ENCODE results near the gene BROX.
A peak's percentile ranks its signal among the peaks of the same experiment; 100 is the strongest.

The BROX gene

DNA sequence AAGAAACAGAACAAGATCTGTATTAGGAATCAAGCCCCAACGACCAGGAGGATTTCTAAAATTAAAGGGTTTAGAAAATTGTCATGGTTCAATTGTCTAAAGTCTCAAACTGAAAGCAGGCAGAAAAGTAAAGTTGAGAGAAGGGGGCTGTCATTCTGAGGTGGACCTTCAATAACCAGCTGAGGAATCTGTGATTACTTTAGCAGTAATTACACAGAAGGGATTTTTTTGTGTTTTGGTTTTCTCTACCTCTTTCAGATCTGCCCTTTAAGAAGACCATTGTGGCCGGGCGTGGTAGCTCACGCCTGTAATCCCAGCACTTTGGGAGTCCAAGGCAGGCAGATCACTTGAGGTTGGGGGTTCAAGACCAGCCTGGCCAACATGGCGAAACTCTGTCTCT lies 17.4 kb upstream of the BROX start:
- H3K27ac ChIP-seq = peak overlapping the region; percentile 95
- TF ChIP-seq, protein P1, sequence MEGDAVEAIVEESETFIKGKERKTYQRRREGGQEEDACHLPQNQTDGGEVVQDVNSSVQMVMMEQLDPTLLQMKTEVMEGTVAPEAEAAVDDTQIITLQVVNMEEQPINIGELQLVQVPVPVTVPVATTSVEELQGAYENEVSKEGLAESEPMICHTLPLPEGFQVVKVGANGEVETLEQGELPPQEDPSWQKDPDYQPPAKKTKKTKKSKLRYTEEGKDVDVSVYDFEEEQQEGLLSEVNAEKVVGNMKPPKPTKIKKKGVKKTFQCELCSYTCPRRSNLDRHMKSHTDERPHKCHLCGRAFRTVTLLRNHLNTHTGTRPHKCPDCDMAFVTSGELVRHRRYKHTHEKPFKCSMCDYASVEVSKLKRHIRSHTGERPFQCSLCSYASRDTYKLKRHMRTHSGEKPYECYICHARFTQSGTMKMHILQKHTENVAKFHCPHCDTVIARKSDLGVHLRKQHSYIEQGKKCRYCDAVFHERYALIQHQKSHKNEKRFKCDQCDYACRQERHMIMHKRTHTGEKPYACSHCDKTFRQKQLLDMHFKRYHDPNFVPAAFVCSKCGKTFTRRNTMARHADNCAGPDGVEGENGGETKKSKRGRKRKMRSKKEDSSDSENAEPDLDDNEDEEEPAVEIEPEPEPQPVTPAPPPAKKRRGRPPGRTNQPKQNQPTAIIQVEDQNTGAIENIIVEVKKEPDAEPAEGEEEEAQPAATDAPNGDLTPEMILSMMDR (conservative IDR thresholded peaks at IDR 0.05) = no peak

- TF ChIP-seq, protein P1 (conservative IDR thresholded peaks at IDR 0.05) = no peak
- peak overlapping the region; percentile 95 for H3K27ac ChIP-seq
Measured at GRCh38 chr1:222696741-222697140, 15.6 kb upstream of the BROX start.

GRCh38 chr1:222697203-222697602 lies 15.2 kb upstream of the BROX start:
- H3K27ac ChIP-seq = no peak overlapping the region
- TF ChIP-seq, protein P1 (conservative IDR thresholded peaks at IDR 0.05) = no peak

DNA sequence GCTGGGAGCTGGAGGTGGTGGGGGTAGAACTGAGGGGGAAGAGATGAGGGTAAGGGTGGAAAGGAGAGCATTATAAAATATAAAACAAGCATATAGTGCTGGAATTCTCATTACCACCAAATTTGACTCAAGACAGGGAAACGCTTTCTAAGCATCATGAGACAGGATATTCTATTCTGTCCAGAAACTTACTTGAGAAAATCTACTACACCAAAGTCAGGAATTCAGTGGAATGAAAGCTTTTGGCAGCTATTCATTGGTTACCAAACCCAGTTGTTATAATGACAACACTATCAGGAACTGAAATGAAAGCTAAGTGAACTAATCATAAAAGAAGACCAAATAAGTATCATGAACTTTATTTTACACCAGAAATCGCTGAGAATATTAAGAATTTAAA lies 14.5 kb upstream of the BROX start:
- peak overlapping the region; percentile 25 for H3K27ac ChIP-seq
- TF ChIP-seq, protein P1 (conservative IDR thresholded peaks at IDR 0.05) = no peak

DNA sequence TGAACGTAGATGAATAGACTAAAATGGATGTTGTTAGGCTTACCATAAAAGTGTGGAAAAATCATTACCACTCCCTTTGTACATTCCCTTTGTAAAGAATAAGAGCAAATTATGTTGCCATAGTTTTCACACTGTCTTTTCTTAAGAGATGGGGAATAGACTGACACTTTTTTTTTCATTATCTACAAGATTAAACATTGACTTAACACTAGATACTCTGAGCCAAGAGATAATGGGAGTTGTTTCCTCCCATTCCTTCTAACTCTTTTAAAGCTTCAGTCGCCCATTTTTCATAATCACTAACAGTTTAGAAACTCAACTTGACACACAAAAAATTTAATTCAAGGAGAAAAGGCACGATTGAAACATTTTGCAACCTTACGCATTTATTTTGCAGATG lies 10.2 kb upstream of the BROX start:
- TF ChIP-seq, protein P1 (conservative IDR thresholded peaks at IDR 0.05) = no peak
- H3K27ac ChIP-seq = peak overlapping the region; percentile 19; the same call in 1 of the 2 replicates

DNA sequence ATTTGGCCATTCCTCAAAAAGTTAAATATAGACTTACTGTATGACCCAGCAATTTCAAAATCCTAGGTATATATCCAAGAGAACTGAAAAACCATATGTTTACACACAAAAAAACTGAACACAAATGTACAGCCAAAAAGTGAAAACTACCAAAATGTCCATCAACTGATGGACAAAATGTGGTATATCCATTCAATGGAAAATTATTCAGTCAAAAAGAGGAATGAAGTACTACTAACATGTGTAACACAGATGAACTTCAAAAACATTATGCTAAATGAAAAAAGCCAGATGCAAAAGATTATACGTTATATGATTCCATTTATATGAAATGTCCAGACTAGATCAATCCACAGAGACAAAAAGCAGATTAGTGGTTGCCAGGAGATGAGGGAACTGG lies 8.1 kb upstream of the BROX start:
- TF ChIP-seq, protein P1 (conservative IDR thresholded peaks at IDR 0.05) = no peak
- H3K27ac ChIP-seq = no peak overlapping the region

- H3K27ac ChIP-seq = no peak overlapping the region
Measured at GRCh38 chr1:222706815-222707214, 5.5 kb upstream of the BROX start.

More at GRCh38 chr1:222706815-222707214, 5.5 kb upstream of the BROX start:
- TF ChIP-seq, protein P1 (conservative IDR thresholded peaks at IDR 0.05) = no peak; the same call in 1 of the 2 replicates
